Uterus (tissue), 2 donors: ENCODE measurements around the gene NOS1AP.

Experiments used
- CTCF ChIP-seq, 4 experiments: fragments of 200-600 bp in 2 of 4; fragments of 450-650 bp in 2 of 4; sonication (generic) in 2 of 4; IDR thresholded peaks; one replicate each; pipeline ENCODE4 v1.5.1; 2016 to 2019; ENCODE audit warnings: antibody characterized with exemption in 4 of 4, mild to moderate bottlenecking in 2 of 4, moderate library complexity in 1 of 4
- POLR2A ChIP-seq, 2 donors: fragments of 450-650 bp; IDR thresholded peaks; one replicate each; pipeline ENCODE4 v1.6.1; 2016; ENCODE audit warnings: antibody characterized with exemption in 2 of 2, mild to moderate bottlenecking in 1 of 2, moderate library complexity in 1 of 2

- TF ChIP-seq POLR2A (IDR thresholded peaks at IDR 0.05) (no peak), CTCF (IDR thresholded peaks at IDR 0.05) (no peak)
These were observed 300.7 kb downstream of the NOS1AP start for GRCh38 chr1:162370161-162370560.
